ENCODE measurements around the gene PACS1. TPM values are rescaled to one million over a fixed set of nuclear protein-coding genes. Genes with fewer than 3 reads are reported as not detected.
"Not testable (repeated sequence)": the region's sequence is repeated elsewhere in the genome, so short reads cannot be mapped to it uniquely, and the experiment has no call there.

PACS1 gene
- total RNA-seq, 1 donor from 2014 or later, result 49.9 TPM

DNA sequence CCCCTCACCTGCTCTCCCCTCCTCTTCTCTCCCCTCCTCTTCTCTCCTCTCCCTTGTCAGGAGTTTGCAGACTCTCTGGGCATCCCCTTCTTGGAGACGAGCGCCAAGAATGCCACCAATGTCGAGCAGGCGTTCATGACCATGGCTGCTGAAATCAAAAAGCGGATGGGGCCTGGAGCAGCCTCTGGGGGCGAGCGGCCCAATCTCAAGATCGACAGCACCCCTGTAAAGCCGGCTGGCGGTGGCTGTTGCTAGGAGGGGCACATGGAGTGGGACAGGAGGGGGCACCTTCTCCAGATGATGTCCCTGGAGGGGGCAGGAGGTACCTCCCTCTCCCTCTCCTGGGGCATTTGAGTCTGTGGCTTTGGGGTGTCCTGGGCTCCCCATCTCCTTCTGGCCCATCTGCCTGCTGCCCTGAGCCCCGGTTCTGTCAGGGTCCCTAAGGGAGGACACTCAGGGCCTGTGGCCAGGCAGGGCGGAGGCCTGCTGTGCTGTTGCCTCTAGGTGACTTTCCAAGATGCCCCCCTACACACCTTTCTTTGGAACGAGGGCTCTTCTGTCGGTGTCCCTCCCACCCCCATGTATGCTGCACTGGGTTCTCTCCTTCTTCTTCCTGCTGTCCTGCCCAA is 206.0 kb downstream of the PACS1 start:
- H3K27ac Mint-ChIP-seq, result no peak overlapping the region
- DNase-seq (ENCODE audit: extremely low spot score, unreplicated experiment), result no peak
- H3K9me3 Mint-ChIP-seq, result no peaks in the 10 kb centered on the region
- peak overlapping the region; percentile 34 for H3K4me3 Mint-ChIP-seq
- peaks cover 5% of the 10 kb centered on the region for H3K36me3 Mint-ChIP-seq
- TF ChIP-seq, protein P1, sequence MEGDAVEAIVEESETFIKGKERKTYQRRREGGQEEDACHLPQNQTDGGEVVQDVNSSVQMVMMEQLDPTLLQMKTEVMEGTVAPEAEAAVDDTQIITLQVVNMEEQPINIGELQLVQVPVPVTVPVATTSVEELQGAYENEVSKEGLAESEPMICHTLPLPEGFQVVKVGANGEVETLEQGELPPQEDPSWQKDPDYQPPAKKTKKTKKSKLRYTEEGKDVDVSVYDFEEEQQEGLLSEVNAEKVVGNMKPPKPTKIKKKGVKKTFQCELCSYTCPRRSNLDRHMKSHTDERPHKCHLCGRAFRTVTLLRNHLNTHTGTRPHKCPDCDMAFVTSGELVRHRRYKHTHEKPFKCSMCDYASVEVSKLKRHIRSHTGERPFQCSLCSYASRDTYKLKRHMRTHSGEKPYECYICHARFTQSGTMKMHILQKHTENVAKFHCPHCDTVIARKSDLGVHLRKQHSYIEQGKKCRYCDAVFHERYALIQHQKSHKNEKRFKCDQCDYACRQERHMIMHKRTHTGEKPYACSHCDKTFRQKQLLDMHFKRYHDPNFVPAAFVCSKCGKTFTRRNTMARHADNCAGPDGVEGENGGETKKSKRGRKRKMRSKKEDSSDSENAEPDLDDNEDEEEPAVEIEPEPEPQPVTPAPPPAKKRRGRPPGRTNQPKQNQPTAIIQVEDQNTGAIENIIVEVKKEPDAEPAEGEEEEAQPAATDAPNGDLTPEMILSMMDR (conservative IDR thresholded peaks at IDR 0.05), result no peak
- H3K4me1 Mint-ChIP-seq (ENCODE audit: unreplicated experiment), result peaks cover 16% of the 10 kb centered on the region
- peaks cover 3% of the 10 kb centered on the region for H3K27me3 Mint-ChIP-seq

DNA sequence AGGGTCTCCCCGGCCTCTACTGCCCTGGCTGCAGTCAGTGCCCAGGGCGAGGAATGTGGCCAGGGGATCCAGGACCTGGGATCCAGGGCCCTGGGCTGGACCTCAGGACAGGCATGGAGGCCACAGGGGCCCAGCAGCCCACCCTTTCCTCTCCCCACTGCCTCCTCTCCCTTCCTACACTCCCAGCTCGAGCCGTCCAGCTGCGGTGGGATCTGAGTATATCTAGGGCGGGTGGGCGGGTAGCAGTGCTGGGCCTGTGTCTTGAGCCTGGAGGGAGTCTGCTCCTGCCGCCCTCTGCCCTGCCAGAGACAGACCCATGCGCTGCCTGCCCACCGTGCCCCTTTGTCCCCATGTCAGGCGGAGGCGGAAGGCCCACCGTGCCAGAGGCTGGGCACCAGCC is 206.5 kb downstream of the PACS1 start:
- peaks cover 21% of the 10 kb centered on the region for H3K4me1 Mint-ChIP-seq (ENCODE audit: unreplicated experiment)
- DNase-seq (ENCODE audit: extremely low spot score, unreplicated experiment); H3K27ac Mint-ChIP-seq; H3K9me3 Mint-ChIP-seq; H3K36me3 Mint-ChIP-seq; H3K27me3 Mint-ChIP-seq: not testable (repeated sequence)
- H3K4me3 Mint-ChIP-seq, result peak overlapping the region; percentile 34

DNA sequence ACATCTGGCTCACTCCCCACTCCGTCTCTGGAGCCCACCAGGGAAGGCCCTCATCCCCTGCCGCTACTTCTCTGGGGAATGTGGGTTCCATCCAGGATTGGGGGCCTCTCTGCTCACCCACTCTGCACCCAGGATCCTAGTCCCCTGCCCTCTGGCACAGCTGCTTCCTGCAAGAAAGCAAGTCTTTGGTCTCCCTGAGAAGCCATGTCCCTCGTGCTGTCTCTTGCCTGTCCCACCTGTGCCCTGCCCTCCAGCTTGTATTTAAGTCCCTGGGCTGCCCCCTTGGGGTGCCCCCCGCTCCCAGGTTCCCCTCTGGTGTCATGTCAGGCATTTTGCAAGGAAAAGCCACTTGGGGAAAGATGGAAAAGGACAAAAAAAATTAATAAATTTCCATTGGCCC is 207.0 kb downstream of the PACS1 start:
- H3K27ac Mint-ChIP-seq; H3K9me3 Mint-ChIP-seq; H3K36me3 Mint-ChIP-seq; H3K27me3 Mint-ChIP-seq; DNase-seq (ENCODE audit: extremely low spot score, unreplicated experiment): not testable (repeated sequence)
- peak overlapping the region; percentile 45 for H3K4me3 Mint-ChIP-seq
- H3K4me1 Mint-ChIP-seq (ENCODE audit: unreplicated experiment), result peaks cover 21% of the 10 kb centered on the region

DNA sequence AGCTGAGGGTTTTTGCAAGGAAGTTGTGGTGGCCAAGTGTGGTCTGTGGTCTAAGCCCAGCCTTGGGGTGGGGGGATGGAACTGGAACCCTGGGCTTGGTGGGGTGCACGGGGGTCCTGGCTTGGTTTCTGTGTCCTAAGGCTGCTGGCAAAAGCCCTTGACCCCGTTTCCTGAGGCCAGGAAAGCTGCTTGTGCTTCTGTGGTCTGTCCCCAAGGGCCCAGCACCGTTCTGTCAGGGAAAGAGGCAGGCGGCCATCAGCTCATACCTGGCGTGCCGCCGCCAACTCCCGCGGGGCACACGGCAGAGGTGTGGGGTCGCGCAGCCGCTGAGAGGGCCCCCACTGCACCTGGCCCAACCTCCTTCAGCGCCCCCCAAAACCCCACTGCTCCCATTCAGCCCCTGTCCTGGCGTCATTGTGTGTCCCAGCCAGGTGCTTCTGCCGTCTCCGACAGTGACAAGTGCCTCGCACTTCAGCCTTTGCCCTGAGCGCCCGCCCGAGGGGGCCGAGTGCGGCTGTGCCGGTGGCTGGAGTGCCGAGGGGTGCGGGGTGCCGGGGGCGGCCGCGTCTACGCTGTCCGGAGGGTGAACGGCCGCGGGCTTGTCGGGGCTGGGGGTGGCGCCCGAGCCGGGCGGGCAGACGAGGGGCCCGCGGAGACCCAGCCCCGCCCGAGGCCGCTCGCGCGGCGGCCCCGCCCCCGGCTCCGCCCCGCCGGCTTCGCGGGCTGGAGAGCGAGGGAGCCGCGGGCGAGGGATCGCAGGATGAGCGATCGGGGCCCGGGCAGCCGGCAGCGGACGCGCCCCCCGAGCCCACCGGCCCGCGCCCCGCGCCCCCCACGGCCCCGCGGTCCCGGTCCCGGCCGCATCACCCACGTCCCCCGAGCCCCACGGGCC is 207.6 kb downstream of the PACS1 start, which contains the start of gene CNIH2:
Gene CNIH2, plus strand, starts transcription at position 705 of the 892 bp plus-strand sequence. CDS start 282 bp downstream, outside the sequence.
- Mint-ChIP-seq H3K4me3 (peak within 1 kb of the TSS; percentile 81), H3K27ac (no peak within 1 kb of the TSS)

DNA sequence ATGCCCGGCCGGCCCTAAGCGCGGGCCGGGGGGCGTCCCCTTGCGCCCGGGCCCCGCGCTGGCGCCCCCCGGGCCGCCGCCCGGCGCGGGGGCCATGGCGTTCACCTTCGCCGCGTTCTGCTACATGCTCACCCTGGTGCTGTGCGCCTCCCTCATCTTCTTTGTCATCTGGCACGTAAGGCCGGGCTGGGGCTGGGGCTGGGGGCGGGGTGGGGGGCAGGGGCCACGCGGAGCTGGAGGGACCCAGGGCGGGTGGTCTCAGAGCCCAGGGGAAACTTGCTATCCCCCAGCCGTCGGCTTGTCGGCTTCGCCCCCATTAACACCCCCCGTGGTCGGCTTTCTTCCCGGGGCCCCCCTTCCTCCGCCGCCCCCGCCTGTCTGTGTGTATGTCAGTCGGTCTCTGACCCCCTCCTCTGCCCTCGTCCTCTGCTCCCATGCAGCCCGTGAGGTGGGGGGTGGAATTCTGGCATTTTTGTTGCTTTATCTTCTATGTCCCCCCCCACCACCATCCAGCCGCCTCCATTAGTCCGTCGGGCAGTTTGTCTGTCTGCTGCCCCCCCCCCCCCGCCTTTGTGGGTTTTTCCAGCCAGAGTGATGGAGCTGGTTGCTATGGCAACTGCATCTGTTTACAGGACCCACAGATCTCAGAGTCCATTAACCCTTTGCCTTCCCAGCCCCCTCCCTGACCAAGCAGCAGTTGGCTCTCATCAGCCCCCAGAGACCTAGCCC is 208.5 kb downstream of the PACS1 start:
- H3K4me1 Mint-ChIP-seq (ENCODE audit: unreplicated experiment), result peaks cover 21% of the 10 kb centered on the region
- H3K9me3 Mint-ChIP-seq, result no peaks in the 10 kb centered on the region
- peak overlapping the region; percentile 81 for H3K4me3 Mint-ChIP-seq
- no peak overlapping the region for H3K27ac Mint-ChIP-seq
- no peak for DNase-seq (ENCODE audit: extremely low spot score, unreplicated experiment)
- H3K36me3 Mint-ChIP-seq, result peaks cover under 1% of the 10 kb centered on the region
- TF ChIP-seq, protein P1 (conservative IDR thresholded peaks at IDR 0.05), result no peak
- H3K27me3 Mint-ChIP-seq, result peaks cover 4% of the 10 kb centered on the region

More for the DNA sequence above, 207.6 kb downstream of the PACS1 start, which contains the start of gene CNIH2:
- TF ChIP-seq, protein P1 (conservative IDR thresholded peaks at IDR 0.05), result no peak
- peaks cover 4% of the 10 kb centered on the region for H3K27me3 Mint-ChIP-seq
- peaks cover 5% of the 10 kb centered on the region for H3K36me3 Mint-ChIP-seq
- H3K9me3 Mint-ChIP-seq, result no peaks in the 10 kb centered on the region
- peaks cover 21% of the 10 kb centered on the region for H3K4me1 Mint-ChIP-seq (ENCODE audit: unreplicated experiment)
- no peak for DNase-seq (ENCODE audit: extremely low spot score, unreplicated experiment)

DNA sequence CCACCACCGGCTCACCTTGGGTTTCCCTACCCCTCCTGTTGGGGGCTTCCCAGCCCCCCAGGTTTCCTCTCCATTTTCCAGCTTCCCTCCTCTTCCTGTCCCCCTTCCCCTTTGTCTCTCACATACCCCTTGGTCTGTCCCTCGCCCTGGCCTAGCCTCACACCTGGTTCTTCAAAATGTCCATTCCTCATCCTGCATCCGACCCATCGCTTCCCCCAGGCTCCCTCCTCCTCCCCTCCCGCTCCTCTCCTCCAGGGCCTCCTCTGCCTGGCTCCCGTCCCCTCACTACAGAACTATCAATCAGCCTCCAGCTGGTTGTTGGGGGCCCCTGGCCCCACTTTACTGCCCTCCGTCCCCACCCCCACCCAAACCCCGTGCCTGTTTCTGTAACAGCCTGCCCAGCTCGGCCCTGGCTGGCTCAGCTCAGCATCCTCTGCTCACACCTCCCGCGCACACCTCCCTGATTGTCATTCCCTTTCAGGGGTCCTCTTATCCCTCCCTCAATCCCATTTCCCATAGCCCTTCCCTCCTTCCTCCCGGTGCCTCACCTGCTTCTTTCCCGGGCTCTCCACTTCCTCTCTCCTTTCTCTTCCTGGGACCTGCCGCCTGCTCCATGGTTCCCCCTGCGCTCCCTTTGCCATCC is 209.1 kb downstream of the PACS1 start:
- Mint-ChIP-seq H3K4me3 (peak overlapping the region; percentile 81), H3K27ac (peak overlapping the region; percentile 36), H3K36me3 (no peaks in the 10 kb centered on the region), H3K27me3 (peaks cover 4% of the 10 kb centered on the region), H3K4me1 (ENCODE audit: unreplicated experiment) (peaks cover 21% of the 10 kb centered on the region), H3K9me3 (no peaks in the 10 kb centered on the region)
- TF ChIP-seq, protein P1 (conservative IDR thresholded peaks at IDR 0.05), result no peak
- DNase-seq (ENCODE audit: extremely low spot score, unreplicated experiment), result no peak
